Esophagus squamous epithelium (tissue), 5 donors: ENCODE results near the gene SCAPER. TPM values are rescaled to one million over a fixed set of nuclear protein-coding genes. Genes with fewer than 3 reads are reported as not detected.
"Not testable (repeated sequence)": the region's sequence is repeated elsewhere in the genome, so short reads cannot be mapped to it uniquely, and the experiment has no call there.

Source experiments
- DNase-seq: peaks from one replicate; lab custom pipeline; 2025; lab: John Stamatoyannopoulos, UW
- H3K27ac ChIP-seq, 4 donors: fragments of 200-600 bp; sonication (generic); one replicate each; pipeline ENCODE4 v1.5.1; 2016 to 2019; ENCODE audit warnings: mild to moderate bottlenecking in 1 of 4
- H3K27me3 ChIP-seq, 4 donors: fragments of 200-600 bp; sonication (generic); 1 replicate in 3 of 4; 2 replicates in 1 of 4; pipeline versions ENCODE4 v1.5.1 to v1.6.0; 2017 to 2021; ENCODE audit warnings: antibody characterized with exemption in 1 of 4
- H3K36me3 ChIP-seq, 3 donors: fragments of 200-600 bp; sonication (generic); one replicate each; pipeline ENCODE4 v1.5.1; 2016 to 2019
- H3K4me1 ChIP-seq, 3 donors: fragments of 200-600 bp; sonication (generic); one replicate each; pipeline ENCODE4 v1.5.1; 2017 to 2019
- H3K4me3 ChIP-seq, 4 donors: fragments of 200-600 bp; sonication (generic); 1 replicate in 3 of 4; 2 replicates in 1 of 4; pipeline ENCODE4 v1.5.1; 2016 to 2019; ENCODE audit warnings: mild to moderate bottlenecking in 2 of 4, moderate library complexity in 1 of 4
- H3K9me3 ChIP-seq, 3 donors: fragments of 200-600 bp; sonication (generic); one replicate each; pipeline ENCODE4 v1.5.1; 2016 to 2019
- CTCF ChIP-seq, 6 experiments: fragments of 450-650 bp in 4 of 6; fragments of 200-600 bp in 2 of 6; sonication (generic) in 2 of 6; IDR thresholded peaks; one replicate each; pipeline ENCODE4 v1.5.1; 2016 to 2019; ENCODE audit warnings: antibody characterized with exemption in 6 of 6, mild to moderate bottlenecking in 4 of 6, moderate library complexity in 4 of 6
- POLR2A ChIP-seq, 4 donors: fragments of 450-650 bp; IDR thresholded peaks; one replicate each; pipeline ENCODE4 v1.6.1; 2017; ENCODE audit warnings: antibody characterized with exemption in 4 of 4, mild to moderate bottlenecking in 4 of 4, moderate library complexity in 3 of 4
- WGBS, 2 donors: methylation state at CpG; one replicate each; pipeline ENCODE4 v1.1.5; 2018; 5-methylcytosine and 5-hydroxymethylcytosine counted together
- intact Hi-C: fragments of 100-400 bp; cut with DNase I; formaldehyde crosslinking; loops from one replicate; pipeline ENCODE4 v1.15.0; 2022
- total RNA-seq, 4 donors: library from RNA; depleted of rRNA; stranded (reverse); fragments of >200 nt; gene quantifications; one replicate each; pipeline ENCODE4 v1.1.0, GENCODE V29; 2016
- donor health status: DM: yes; HTN: yes; CAD: no.

SCAPER gene
- total RNA-seq, 4 donors from 2014 or later: 18.3 to 30.1 (median 25.3) TPM

- Histone ChIP-seq H3K9me3 (no peaks in the 10 kb centered on the region), H3K4me3 (no peak overlapping the region), H3K36me3 (no peaks in the 10 kb centered on the region), H3K27me3 (no peaks in the 10 kb centered on the region), H3K27ac (peak overlapping the region in 1 of 4 donors; percentile 33), H3K4me1 (peaks cover under 1 to 13% (median 3%) of the 10 kb centered on the region in 3 donors)
- no peak for DNase-seq
- intact Hi-C loops: no loop called here
- WGBS, 2 donors: 43 to 45% methylated on average over 4 of the region's 4 CpGs
- TF ChIP-seq POLR2A (IDR thresholded peaks at IDR 0.05): no peak
- no peak for TF ChIP-seq CTCF (IDR thresholded peaks at IDR 0.05)
Measured at GRCh38 chr15:76898102-76898501, 7.0 kb downstream of the SCAPER start.

- Histone ChIP-seq H3K9me3 (no peaks in the 10 kb centered on the region), H3K4me3 (no peak overlapping the region), H3K4me1 (peaks cover 0 to 7% (median 3%) of the 10 kb centered on the region in 3 donors), H3K36me3 (no peaks in the 10 kb centered on the region), H3K27ac (no peak overlapping the region), H3K27me3 (no peaks in the 10 kb centered on the region)
- no peak for DNase-seq
- no peak for TF ChIP-seq POLR2A (IDR thresholded peaks at IDR 0.05)
- TF ChIP-seq CTCF (IDR thresholded peaks at IDR 0.05): no peak
- WGBS, 2 donors: 91 to 100% methylated on average over 2 of the region's 2 CpGs
- intact Hi-C loops: no loop called here
Measured at GRCh38 chr15:76894174-76894573, 11.0 kb downstream of the SCAPER start.

- H3K27ac ChIP-seq, intact Hi-C loops, H3K4me3 ChIP-seq, H3K27me3 ChIP-seq, H3K4me1 ChIP-seq, H3K9me3 ChIP-seq, H3K36me3 ChIP-seq, DNase-seq: not testable (repeated sequence)
- WGBS, 2 donors: 94 to 96% methylated on average over 5 of the region's 5 CpGs
Measured at GRCh38 chr15:76892836-76893235, 12.3 kb downstream of the SCAPER start.

GRCh38 chr15:76887280-76888141 lies 17.6 kb downstream of the SCAPER start:
- WGBS, 2 donors: 88 to 95% methylated on average over 4 to 13 of the region's 14 CpGs
- H3K4me1 ChIP-seq, H3K27me3 ChIP-seq, H3K4me3 ChIP-seq, intact Hi-C loops, H3K27ac ChIP-seq, H3K9me3 ChIP-seq, DNase-seq: not testable (repeated sequence)
- peaks cover 0 to 16% (median 0%) of the 10 kb centered on the region in 3 donors for H3K36me3 ChIP-seq

- 93 to 95% methylated on average over 2 of the region's 2 CpGs for WGBS, 2 donors
- intact Hi-C loops: no loop called here
- no peaks in the 10 kb centered on the region for H3K4me1 ChIP-seq
Measured at GRCh38 chr15:76885212-76885611, 19.9 kb downstream of the SCAPER start.

More at GRCh38 chr15:76885212-76885611, 19.9 kb downstream of the SCAPER start:
- H3K9me3 ChIP-seq: no peaks in the 10 kb centered on the region
- H3K36me3 ChIP-seq: peaks cover 0 to 35% (median 0%) of the 10 kb centered on the region in 3 donors
- H3K4me3 ChIP-seq: no peak overlapping the region
- no peaks in the 10 kb centered on the region for H3K27me3 ChIP-seq
- DNase-seq: no peak
- TF ChIP-seq POLR2A (IDR thresholded peaks at IDR 0.05) (no peak), CTCF (IDR thresholded peaks at IDR 0.05) (no peak)
- no peak overlapping the region for H3K27ac ChIP-seq
